GM12873 (cell line): ENCODE results near the gene CERS6.
A peak's percentile ranks its signal among the peaks of the same experiment; 100 is the strongest.

ENCODE experiments used
- CTCF ChIP-seq: IDR thresholded peaks from 2 replicates; pipeline ENCODE4 v1.5.1; 2012; ENCODE audit warnings: low read depth, mild to moderate bottlenecking, moderate library complexity, low read length, control low read depth; ENCODE audit not compliant: insufficient read depth; ENCODE audit errors: missing control alignments

The CERS6 gene

DNA sequence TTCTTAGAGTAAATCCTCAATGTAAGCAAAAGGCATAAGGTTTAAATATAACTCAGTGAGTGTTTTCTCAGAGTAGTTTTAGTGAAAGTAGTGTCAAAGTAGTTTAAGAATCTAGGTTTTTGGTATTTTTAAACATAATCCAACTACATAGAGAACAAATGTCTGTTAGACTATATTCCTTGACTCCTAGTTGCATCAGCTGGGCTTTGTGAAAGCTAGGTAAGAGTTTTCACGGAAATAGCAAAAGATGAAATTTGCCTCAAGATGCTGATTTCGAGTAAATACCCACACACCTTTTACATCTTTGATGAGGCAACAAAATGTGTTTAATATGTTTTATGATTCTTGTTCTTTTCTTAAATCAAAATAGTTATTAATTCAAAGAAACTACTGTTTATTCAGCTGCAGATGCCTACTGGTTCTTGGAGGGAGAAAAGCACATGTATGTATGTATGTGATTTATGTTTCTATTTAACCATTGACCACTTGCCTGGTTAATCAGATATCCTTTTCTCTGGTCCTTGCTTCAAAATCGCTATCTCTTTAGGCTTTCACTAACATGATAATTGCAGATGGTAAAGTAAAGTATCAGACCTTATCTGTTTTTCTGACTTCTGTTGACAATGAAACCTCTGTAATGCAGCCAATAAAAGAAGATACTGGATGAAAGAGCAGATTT lies 229.0 kb downstream of the CERS6 start:
- no peak for TF ChIP-seq CTCF

- no peak for TF ChIP-seq CTCF
These were observed 229.8 kb downstream of the CERS6 start for GRCh38 chr2:168685600-168686451.

GRCh38 chr2:168686452-168687191 lies 230.6 kb downstream of the CERS6 start:
- no peak for TF ChIP-seq CTCF

DNA sequence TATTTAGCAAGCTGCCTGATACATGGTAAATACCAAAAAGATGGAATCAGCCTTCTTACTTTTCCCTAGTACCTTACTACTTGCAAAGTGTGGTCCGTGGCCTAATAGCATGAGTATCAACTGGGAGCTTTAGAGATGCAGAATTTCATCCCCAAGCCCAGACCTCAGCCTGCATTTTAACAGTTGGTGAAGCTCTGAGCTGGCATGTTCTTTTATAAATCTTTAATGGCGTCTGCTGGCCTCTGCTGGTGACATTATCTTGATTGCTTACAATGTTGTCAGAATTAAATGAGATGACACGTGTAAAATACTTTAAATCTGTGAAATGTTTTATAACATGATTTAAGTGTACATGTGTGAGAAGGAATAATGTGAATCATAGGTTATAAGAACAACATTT lies 231.2 kb downstream of the CERS6 start:
- peak; percentile 8 for TF ChIP-seq CTCF

- TF ChIP-seq CTCF: no peak
These were observed 234.4 kb downstream of the CERS6 start for GRCh38 chr2:168690381-168690885.

DNA sequence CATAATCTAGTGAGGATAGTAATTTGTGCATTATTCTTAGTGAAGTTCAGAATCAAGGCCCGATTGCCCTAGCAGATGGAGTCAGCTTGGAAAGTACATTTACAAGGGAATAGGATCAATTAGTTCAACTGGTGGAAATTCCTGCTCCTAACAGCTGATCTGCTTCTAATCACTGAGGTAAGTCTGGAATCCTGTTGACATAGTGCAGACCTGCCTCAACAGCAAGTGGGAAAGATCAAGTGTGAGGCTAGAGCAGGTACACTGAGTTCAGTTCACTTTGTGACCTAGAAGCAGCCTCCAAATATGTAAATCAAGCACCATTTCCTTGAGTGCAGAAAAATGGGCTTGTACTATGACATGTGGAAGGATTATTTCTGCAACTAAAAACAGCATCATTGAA lies 235.1 kb downstream of the CERS6 start:
- no peak for TF ChIP-seq CTCF
